Measurements from ENCODE around the gene PIEZO2. TPM values are rescaled to one million over a fixed set of nuclear protein-coding genes. Genes with fewer than 3 reads are reported as not detected.

The PIEZO2 gene
- total and polyA plus RNA-seq, 4 donors = 2.6 to 233 (median 18.8) TPM

DNA sequence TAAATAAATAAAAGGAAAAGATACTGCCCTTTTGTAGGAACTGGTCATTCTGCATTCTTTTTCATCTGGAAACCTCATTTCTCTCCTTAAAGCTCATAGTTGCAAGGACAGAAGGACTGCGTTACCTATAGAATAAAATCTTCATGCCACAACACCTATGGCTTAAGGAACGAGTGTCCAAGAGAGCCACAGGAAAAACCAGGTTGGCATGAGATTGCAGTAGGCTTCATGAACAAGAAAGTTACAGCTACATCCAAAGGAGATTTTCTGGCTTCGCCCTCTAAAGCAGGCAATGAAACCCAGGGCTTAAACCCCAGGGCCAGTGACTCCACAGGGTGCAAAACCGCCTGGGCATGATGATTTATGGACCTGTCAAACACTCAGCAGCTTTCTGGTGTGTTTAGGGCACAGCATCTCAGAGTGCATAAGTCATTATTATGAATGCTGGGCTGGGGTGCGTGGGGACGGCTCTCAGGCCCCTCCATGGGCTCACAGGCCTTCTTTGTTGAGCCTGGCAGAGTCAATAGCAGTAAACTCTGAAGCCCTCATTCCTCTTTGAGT, 30.7 kb upstream of the PIEZO2 start:
- ATAC-seq (ENCODE audit: insufficient read depth, low FRiP score) = no peak
- Histone ChIP-seq H3K4me3 (no peak overlapping the region), H3K9me3 (ENCODE audit: control insufficient read depth in 4 of 4, insufficient read depth in 3 of 4, low read length in 3 of 4) (no peaks in the 10 kb centered on the region), H3K9ac (ENCODE audit: insufficient read depth in 1 of 2, low read length in 2 of 2) (no peak overlapping the region), H3K36me3 (ENCODE audit: control insufficient read depth in 4 of 4, insufficient read depth in 4 of 4, low read length in 4 of 4) (no peaks in the 10 kb centered on the region), H3K27me3 (ENCODE audit: control insufficient read depth in 3 of 3, insufficient read depth in 3 of 3, low read length in 2 of 3) (no peaks in the 10 kb centered on the region), H3K27ac (ENCODE audit: low read depth in 1 of 2, low read length in 1 of 2) (no peak overlapping the region), H3K4me1 (ENCODE audit: control insufficient read depth in 5 of 5, insufficient read depth in 5 of 5, low read length in 5 of 5) (peaks cover 0 to 10% (median 0%) of the 10 kb centered on the region in 5 donors)
- DNase-seq = no peak
- TF ChIP-seq, protein P1, sequence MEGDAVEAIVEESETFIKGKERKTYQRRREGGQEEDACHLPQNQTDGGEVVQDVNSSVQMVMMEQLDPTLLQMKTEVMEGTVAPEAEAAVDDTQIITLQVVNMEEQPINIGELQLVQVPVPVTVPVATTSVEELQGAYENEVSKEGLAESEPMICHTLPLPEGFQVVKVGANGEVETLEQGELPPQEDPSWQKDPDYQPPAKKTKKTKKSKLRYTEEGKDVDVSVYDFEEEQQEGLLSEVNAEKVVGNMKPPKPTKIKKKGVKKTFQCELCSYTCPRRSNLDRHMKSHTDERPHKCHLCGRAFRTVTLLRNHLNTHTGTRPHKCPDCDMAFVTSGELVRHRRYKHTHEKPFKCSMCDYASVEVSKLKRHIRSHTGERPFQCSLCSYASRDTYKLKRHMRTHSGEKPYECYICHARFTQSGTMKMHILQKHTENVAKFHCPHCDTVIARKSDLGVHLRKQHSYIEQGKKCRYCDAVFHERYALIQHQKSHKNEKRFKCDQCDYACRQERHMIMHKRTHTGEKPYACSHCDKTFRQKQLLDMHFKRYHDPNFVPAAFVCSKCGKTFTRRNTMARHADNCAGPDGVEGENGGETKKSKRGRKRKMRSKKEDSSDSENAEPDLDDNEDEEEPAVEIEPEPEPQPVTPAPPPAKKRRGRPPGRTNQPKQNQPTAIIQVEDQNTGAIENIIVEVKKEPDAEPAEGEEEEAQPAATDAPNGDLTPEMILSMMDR (IDR thresholded peaks at IDR 0.05; ENCODE audit: control extremely low read depth, extremely low read depth) = no peak
- 84 to 85% methylated on average over 6 of the region's 6 CpGs for WGBS, 2 donors

DNA sequence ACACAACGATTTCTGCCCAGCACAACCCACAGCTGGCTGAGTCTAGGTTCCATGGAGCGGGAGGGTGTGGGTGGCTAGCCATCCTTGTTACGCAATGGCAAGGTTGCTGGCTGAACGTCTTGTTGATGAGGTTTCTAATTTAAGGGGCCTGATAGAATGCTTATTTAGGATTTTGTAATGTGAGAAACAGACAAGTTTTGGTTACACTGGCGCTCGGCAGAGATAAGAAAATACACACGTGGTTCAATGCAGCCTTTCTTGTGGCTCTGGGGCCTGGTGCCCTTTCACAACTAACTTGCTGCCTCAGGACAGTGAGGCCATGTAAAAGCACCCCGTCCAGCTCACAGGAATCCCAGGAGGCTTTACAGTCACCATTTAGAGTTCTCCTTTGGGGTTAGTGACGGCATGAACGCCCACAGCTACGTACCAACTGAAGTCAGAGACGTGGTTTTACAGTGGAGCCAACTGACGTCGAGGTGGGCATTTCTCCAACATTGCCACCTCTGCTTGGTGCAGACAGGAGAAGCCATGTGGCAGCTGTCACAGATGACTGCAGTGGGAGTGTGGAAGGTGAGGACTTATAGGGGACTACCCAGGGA, 29.7 kb upstream of the PIEZO2 start:
- TF ChIP-seq, protein P1 (IDR thresholded peaks at IDR 0.05; ENCODE audit: control extremely low read depth, extremely low read depth) = no peak
- no peak overlapping the region for H3K4me3 ChIP-seq
- ATAC-seq (ENCODE audit: insufficient read depth, low FRiP score) = peak; percentile 27
- no peak overlapping the region for H3K9ac ChIP-seq (ENCODE audit: insufficient read depth in 1 of 2, low read length in 2 of 2)
- 35 to 61% methylated on average over 14 of the region's 14 CpGs for WGBS, 2 donors
- no peaks in the 10 kb centered on the region for H3K36me3 ChIP-seq (ENCODE audit: control insufficient read depth in 4 of 4, insufficient read depth in 4 of 4, low read length in 4 of 4)
- no peaks in the 10 kb centered on the region for H3K9me3 ChIP-seq (ENCODE audit: control insufficient read depth in 4 of 4, insufficient read depth in 3 of 4, low read length in 3 of 4)
- no peaks in the 10 kb centered on the region for H3K27me3 ChIP-seq (ENCODE audit: control insufficient read depth in 3 of 3, insufficient read depth in 3 of 3, low read length in 2 of 3)
- peaks cover 0 to 10% (median 0%) of the 10 kb centered on the region in 5 donors for H3K4me1 ChIP-seq (ENCODE audit: control insufficient read depth in 5 of 5, insufficient read depth in 5 of 5, low read length in 5 of 5)
- DNase-seq = peak in 2 of 3 donors; percentile 23 to 66
- H3K27ac ChIP-seq (ENCODE audit: low read depth in 1 of 2, low read length in 1 of 2) = no peak overlapping the region

DNA sequence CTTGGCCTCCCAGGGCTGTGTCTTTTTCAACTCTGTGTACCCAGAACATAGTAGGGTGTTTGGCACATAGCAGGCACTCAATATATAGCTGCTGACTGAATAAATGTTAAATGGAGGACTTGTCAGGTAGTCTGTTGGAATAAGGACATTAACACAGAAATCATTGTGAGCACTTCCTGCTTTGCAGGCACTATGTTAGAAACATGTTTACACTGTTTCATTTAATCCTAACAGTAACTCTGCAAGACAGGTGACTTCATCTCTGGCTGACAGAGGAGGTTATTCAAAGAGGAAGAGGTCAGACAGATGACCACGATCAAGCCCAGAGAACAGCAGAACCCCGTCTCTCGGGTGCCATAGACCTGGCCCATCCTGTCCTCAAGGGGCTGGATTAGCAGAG, 28.0 kb upstream of the PIEZO2 start:
- H3K4me3 ChIP-seq = no peak overlapping the region
- H3K4me1 ChIP-seq (ENCODE audit: control insufficient read depth in 5 of 5, insufficient read depth in 5 of 5, low read length in 5 of 5) = peaks cover 0 to 10% (median 0%) of the 10 kb centered on the region in 5 donors
- 49 to 60% methylated on average over 3 of the region's 3 CpGs for WGBS, 2 donors
- ATAC-seq (ENCODE audit: insufficient read depth, low FRiP score) = no peak
- H3K9me3 ChIP-seq (ENCODE audit: control insufficient read depth in 4 of 4, insufficient read depth in 3 of 4, low read length in 3 of 4) = no peaks in the 10 kb centered on the region
- TF ChIP-seq, protein P1 (IDR thresholded peaks at IDR 0.05; ENCODE audit: control extremely low read depth, extremely low read depth) = no peak
- H3K9ac ChIP-seq (ENCODE audit: insufficient read depth in 1 of 2, low read length in 2 of 2) = no peak overlapping the region
- DNase-seq = no peak
- no peak overlapping the region for H3K27ac ChIP-seq (ENCODE audit: low read depth in 1 of 2, low read length in 1 of 2)
- H3K36me3 ChIP-seq (ENCODE audit: control insufficient read depth in 4 of 4, insufficient read depth in 4 of 4, low read length in 4 of 4) = no peaks in the 10 kb centered on the region
- H3K27me3 ChIP-seq (ENCODE audit: control insufficient read depth in 3 of 3, insufficient read depth in 3 of 3, low read length in 2 of 3) = no peaks in the 10 kb centered on the region
